Measurements from ENCODE around the gene CDH4.

GRCh38 chr20:61417221-61417941, 165.3 kb downstream of the CDH4 start:
- TF ChIP-seq CTCF (IDR thresholded peaks at IDR 0.05) (no peak), POLR2A (IDR thresholded peaks at IDR 0.05) (no peak)
